H1 (cell line): ENCODE data around the gene INPP5J. TPM values are rescaled to one million over a fixed set of nuclear protein-coding genes. Genes with fewer than 3 reads are reported as not detected.

ENCODE experiments used
- SIN3A ChIP-seq, 2 experiments: IDR thresholded peaks in 1 of 2; conservative IDR thresholded peaks in 1 of 2; 2 replicates each; pipeline ENCODE4 v1.6.1; 2011 to 2012; ENCODE audit warnings: low read length in 2 of 2, improper control_type of control experiment in 1 of 2, low read depth in 1 of 2, mild to moderate bottlenecking in 1 of 2
- YY1 ChIP-seq: IDR thresholded peaks from 2 replicates; pipeline ENCODE4 v1.6.1; 2011; ENCODE audit warnings: low read depth, mild to moderate bottlenecking, low read length
- polyA plus RNA-seq, 7 experiments: library from polyadenylated mRNA; depleted of rRNA in 3 of 7; stranded (reverse) in 5 of 7; unstranded in 2 of 7; fragments of >200 nt in 5 of 7; fragments of 200-250 nt in 2 of 7; gene quantifications; 1 replicate in 5 of 7; 2 replicates in 1 of 7; 4 replicates in 1 of 7; pipeline versions ENCODE4 v1.2.1 to v1.2.3, GENCODE V29; 2011 to 2013; ENCODE audit warnings: missing spikeins in 2 of 7, mixed read lengths in 2 of 7
- total RNA-seq: library from RNA; stranded (reverse); fragmentation: NEBNext Ultra II Directional; extraction: Animal tissue kit (Norgen Biotek cat#: 25700); gene quantifications from 2 replicates; pipeline ENCODE4 v1.2.1, GENCODE V29; 2021

INPP5J gene
- total and polyA plus RNA-seq, 2 of the 8 experiments (the other 6 are each of a cell fraction or from before 2014, with no cell fraction given), result 5.4 to 6.0 TPM

- TF ChIP-seq SIN3A (conservative IDR thresholded peaks at IDR 0.05 in 1 of 2, IDR thresholded peaks at IDR 0.05 in 1 of 2; ENCODE audit: low read depth in 1 of 2, low read length in 2 of 2), result 0 out of 4 replicates have a peak, but pooled peaks of 1 of the 2 experiments have one; percentile 34
- no peak for TF ChIP-seq YY1
- TF ChIP-seq, all 59 proteins: peak for 6
Measured at GRCh38 chr22:31089160-31090100, 33.3 kb upstream of the INPP5J start (continued).
